SK-N-SH treated with all-trans-retinoic acid at 6 μM for 48 hours (cell line): ENCODE measurements around the gene PDCD1.
"Not testable (repeated sequence)": the region's sequence is repeated elsewhere in the genome, so short reads cannot be mapped to it uniquely, and the experiment has no call there.

ENCODE experiments used
- ATAC-seq: fragments of 200-7000 bp; cut with Tn5 transposase; 3 replicates; pipeline ENCODE4 v1.9.1; 2020; ENCODE audit warnings: mild to moderate bottlenecking, moderate library complexity
- ARNTL ChIP-seq: fragments of 450-650 bp; formaldehyde crosslinking; IDR thresholded peaks from 2 replicates; pipeline ENCODE4 v1.5.0; 2020; ENCODE audit warnings: low read depth, mild to moderate bottlenecking, moderate library complexity, borderline replicate concordance
- BACH2 ChIP-seq: fragments of 250-450 bp; sonication (Bioruptor Pico); IDR thresholded peaks from 2 replicates; pipeline ENCODE4 v1.9.0; 2021; ENCODE audit warnings: mild to moderate bottlenecking, borderline replicate concordance
- CSDC2 ChIP-seq: fragments of 250-450 bp; sonication (Bioruptor Pico); IDR thresholded peaks from 2 replicates; pipeline ENCODE4 v1.5.0; 2020; ENCODE audit warnings: mild to moderate bottlenecking, moderate library complexity
- ESRRG ChIP-seq: fragments of 250-450 bp; sonication (Bioruptor Pico); IDR thresholded peaks from 2 replicates; pipeline ENCODE4 v1.6.1; 2021; ENCODE audit warnings: mild to moderate bottlenecking
- GLIS3 ChIP-seq: fragments of 250-450 bp; sonication (Bioruptor Pico); IDR thresholded peaks from 2 replicates; pipeline ENCODE4 v1.5.0; 2020; ENCODE audit warnings: mild to moderate bottlenecking, moderate library complexity
- ISL1 ChIP-seq: fragments of 250-450 bp; sonication (Bioruptor Pico); IDR thresholded peaks from 2 replicates; pipeline ENCODE4 v2.1.2; 2022; ENCODE audit warnings: mild to moderate bottlenecking, moderate library complexity
- OSR1 ChIP-seq: fragments of 250-450 bp; sonication (Bioruptor Pico); IDR thresholded peaks from 2 replicates; pipeline ENCODE4 v1.8.0; 2022; ENCODE audit warnings: moderate library complexity, mild to moderate bottlenecking, inconsistent platforms
- PPARA ChIP-seq: fragments of 250-450 bp; sonication (Bioruptor Pico); IDR thresholded peaks from 2 replicates; pipeline ENCODE4 v1.5.0; 2020; ENCODE audit warnings: mild to moderate bottlenecking, borderline replicate concordance
- RARB ChIP-seq: fragments of 250-450 bp; sonication (Bioruptor Pico); IDR thresholded peaks from 2 replicates; pipeline ENCODE4 v1.8.0; 2021; ENCODE audit warnings: mild to moderate bottlenecking, moderate library complexity
- TCF4 ChIP-seq: fragments of 250-450 bp; sonication (Bioruptor Pico); IDR thresholded peaks from 2 replicates; pipeline ENCODE4 v1.8.0; 2021; ENCODE audit warnings: mild to moderate bottlenecking, moderate library complexity, borderline replicate concordance
- TOX ChIP-seq: fragments of 250-450 bp; sonication (Bioruptor Pico); IDR thresholded peaks from 2 replicates; pipeline ENCODE4 v1.8.0; 2021; ENCODE audit warnings: mild to moderate bottlenecking, moderate library complexity, borderline replicate concordance
- ZFP3 ChIP-seq: fragments of 250-450 bp; sonication (Bioruptor Pico); IDR thresholded peaks from 2 replicates; pipeline ENCODE4 v1.5.0; 2020; ENCODE audit warnings: mild to moderate bottlenecking, moderate library complexity
- ZFP30 ChIP-seq: fragments of 450-650 bp; formaldehyde crosslinking; IDR thresholded peaks from 2 replicates; pipeline ENCODE4 v1.5.0; 2022; ENCODE audit warnings: mild to moderate bottlenecking, moderate library complexity
- ZNF70 ChIP-seq: fragments of 450-650 bp; formaldehyde crosslinking; IDR thresholded peaks from 2 replicates; pipeline ENCODE4 v1.5.0; 2020; ENCODE audit warnings: mild to moderate bottlenecking, moderate library complexity
- ZNF8 ChIP-seq: fragments of 450-650 bp; formaldehyde crosslinking; IDR thresholded peaks from 2 replicates; pipeline ENCODE4 v1.5.0; 2020; ENCODE audit warnings: mild to moderate bottlenecking, moderate library complexity
- TF ChIP-seq, protein P1 (sequence below): fragments of 250-450 bp; sonication (Bioruptor Pico); IDR thresholded peaks from 2 replicates; pipeline ENCODE4 v1.5.0; 2020; ENCODE audit warnings: mild to moderate bottlenecking, moderate library complexity
- TF ChIP-seq, protein P2 (sequence below): fragments of 250-450 bp; sonication (Bioruptor Pico); IDR thresholded peaks from 2 replicates; pipeline ENCODE4 v1.5.1; 2021; ENCODE audit warnings: mild to moderate bottlenecking, moderate library complexity
- TF ChIP-seq, protein P3 (sequence below): fragments of 250-450 bp; sonication (Bioruptor Pico); IDR thresholded peaks from 2 replicates; pipeline ENCODE4 v1.8.0; 2020; ENCODE audit warnings: mild to moderate bottlenecking, moderate library complexity, borderline replicate concordance
- TF ChIP-seq, protein P4 (sequence below): fragments of 250-450 bp; sonication (Bioruptor Pico); IDR thresholded peaks from 2 replicates; pipeline ENCODE4 v1.5.1; 2020; ENCODE audit warnings: low read depth, mild to moderate bottlenecking, moderate library complexity
- TF ChIP-seq, protein P5 (sequence below): fragments of 250-450 bp; sonication (Bioruptor Pico); IDR thresholded peaks from 2 replicates; pipeline ENCODE4 v1.8.0; 2021; ENCODE audit warnings: low read depth, mild to moderate bottlenecking, moderate library complexity, borderline replicate concordance

Gene PDCD1

DNA sequence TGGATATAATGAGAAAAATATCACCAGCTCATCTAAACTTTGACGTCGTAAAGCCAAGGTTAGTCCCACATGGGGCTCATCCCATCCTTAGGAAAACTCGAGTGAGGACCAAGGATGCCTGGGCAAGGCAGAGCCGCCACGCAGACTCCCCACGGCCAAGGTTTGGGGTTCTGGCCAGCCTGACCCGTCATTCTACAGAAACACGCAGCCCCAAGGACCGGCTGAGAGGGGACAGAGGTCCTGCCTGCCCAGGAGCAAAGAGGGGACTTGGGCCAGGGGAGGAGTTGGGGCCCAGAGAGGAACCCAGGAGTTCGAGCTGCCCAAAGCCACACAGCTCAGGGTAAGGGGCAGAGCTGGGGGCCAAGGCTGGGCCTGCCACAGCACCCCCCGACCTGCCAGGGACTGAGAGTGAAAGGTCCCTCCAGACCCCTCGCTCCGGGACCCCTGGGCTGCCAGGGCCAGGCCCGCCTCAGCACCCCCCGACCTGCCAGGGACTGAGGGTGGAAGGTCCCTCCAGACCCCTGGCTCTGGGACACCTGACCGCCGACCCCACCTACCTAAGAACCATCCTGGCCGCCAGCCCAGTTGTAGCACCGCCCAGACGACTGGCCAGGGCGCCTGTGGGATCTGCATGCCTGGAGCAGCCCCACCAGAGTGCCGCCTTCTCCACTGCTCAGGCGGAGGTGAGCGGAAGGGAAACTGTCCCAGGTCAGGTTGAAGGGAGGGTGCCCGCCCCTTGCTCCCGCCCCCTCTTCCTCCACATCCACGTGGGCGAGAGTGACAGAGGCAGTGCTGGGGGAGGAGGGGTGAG lies at the start of gene PDCD1:
Gene PDCD1 (minus strand): TSS at position 689 of the 811 bp plus-strand sequence. CDS start 56 bp downstream, at position 633.
- TF ChIP-seq TOX (CRISPR knock-in tag) = no peak
- TF ChIP-seq RARB (CRISPR knock-in tag) = no peak
- no peak for TF ChIP-seq ZNF8 (CRISPR knock-in tag)
- TF ChIP-seq OSR1 (CRISPR knock-in tag) = no peak
- TF ChIP-seq TCF4 (CRISPR knock-in tag) = no peak
- TF ChIP-seq, protein P1, sequence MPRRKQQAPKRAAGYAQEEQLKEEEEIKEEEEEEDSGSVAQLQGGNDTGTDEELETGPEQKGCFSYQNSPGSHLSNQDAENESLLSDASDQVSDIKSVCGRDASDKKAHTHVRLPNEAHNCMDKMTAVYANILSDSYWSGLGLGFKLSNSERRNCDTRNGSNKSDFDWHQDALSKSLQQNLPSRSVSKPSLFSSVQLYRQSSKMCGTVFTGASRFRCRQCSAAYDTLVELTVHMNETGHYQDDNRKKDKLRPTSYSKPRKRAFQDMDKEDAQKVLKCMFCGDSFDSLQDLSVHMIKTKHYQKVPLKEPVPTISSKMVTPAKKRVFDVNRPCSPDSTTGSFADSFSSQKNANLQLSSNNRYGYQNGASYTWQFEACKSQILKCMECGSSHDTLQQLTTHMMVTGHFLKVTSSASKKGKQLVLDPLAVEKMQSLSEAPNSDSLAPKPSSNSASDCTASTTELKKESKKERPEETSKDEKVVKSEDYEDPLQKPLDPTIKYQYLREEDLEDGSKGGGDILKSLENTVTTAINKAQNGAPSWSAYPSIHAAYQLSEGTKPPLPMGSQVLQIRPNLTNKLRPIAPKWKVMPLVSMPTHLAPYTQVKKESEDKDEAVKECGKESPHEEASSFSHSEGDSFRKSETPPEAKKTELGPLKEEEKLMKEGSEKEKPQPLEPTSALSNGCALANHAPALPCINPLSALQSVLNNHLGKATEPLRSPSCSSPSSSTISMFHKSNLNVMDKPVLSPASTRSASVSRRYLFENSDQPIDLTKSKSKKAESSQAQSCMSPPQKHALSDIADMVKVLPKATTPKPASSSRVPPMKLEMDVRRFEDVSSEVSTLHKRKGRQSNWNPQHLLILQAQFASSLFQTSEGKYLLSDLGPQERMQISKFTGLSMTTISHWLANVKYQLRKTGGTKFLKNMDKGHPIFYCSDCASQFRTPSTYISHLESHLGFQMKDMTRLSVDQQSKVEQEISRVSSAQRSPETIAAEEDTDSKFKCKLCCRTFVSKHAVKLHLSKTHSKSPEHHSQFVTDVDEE = no peak
- TF ChIP-seq, protein P2, sequence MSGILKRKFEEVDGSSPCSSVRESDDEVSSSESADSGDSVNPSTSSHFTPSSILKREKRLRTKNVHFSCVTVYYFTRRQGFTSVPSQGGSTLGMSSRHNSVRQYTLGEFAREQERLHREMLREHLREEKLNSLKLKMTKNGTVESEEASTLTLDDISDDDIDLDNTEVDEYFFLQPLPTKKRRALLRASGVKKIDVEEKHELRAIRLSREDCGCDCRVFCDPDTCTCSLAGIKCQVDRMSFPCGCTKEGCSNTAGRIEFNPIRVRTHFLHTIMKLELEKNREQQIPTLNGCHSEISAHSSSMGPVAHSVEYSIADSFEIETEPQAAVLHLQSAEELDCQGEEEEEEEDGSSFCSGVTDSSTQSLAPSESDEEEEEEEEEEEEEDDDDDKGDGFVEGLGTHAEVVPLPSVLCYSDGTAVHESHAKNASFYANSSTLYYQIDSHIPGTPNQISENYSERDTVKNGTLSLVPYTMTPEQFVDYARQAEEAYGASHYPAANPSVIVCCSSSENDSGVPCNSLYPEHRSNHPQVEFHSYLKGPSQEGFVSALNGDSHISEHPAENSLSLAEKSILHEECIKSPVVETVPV = no peak
- no peak for TF ChIP-seq ZNF70 (CRISPR knock-in tag)
- TF ChIP-seq, protein P3, sequence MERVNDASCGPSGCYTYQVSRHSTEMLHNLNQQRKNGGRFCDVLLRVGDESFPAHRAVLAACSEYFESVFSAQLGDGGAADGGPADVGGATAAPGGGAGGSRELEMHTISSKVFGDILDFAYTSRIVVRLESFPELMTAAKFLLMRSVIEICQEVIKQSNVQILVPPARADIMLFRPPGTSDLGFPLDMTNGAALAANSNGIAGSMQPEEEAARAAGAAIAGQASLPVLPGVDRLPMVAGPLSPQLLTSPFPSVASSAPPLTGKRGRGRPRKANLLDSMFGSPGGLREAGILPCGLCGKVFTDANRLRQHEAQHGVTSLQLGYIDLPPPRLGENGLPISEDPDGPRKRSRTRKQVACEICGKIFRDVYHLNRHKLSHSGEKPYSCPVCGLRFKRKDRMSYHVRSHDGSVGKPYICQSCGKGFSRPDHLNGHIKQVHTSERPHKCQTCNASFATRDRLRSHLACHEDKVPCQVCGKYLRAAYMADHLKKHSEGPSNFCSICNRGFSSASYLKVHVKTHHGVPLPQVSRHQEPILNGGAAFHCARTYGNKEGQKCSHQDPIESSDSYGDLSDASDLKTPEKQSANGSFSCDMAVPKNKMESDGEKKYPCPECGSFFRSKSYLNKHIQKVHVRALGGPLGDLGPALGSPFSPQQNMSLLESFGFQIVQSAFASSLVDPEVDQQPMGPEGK (CRISPR knock-in tag) = no peak
- no peak for TF ChIP-seq BACH2 (CRISPR knock-in tag)
- no peak for TF ChIP-seq ZFP30 (CRISPR knock-in tag)
- TF ChIP-seq PPARA (CRISPR knock-in tag) = no peak
- no peak for TF ChIP-seq ARNTL (CRISPR knock-in tag)
- TF ChIP-seq CSDC2 (CRISPR knock-in tag) = no peak
- TF ChIP-seq ESRRG (CRISPR knock-in tag) = no peak
- TF ChIP-seq ISL1 (CRISPR knock-in tag) = no peak
- TF ChIP-seq GLIS3 (CRISPR knock-in tag) = no peak
- TF ChIP-seq, protein P4, sequence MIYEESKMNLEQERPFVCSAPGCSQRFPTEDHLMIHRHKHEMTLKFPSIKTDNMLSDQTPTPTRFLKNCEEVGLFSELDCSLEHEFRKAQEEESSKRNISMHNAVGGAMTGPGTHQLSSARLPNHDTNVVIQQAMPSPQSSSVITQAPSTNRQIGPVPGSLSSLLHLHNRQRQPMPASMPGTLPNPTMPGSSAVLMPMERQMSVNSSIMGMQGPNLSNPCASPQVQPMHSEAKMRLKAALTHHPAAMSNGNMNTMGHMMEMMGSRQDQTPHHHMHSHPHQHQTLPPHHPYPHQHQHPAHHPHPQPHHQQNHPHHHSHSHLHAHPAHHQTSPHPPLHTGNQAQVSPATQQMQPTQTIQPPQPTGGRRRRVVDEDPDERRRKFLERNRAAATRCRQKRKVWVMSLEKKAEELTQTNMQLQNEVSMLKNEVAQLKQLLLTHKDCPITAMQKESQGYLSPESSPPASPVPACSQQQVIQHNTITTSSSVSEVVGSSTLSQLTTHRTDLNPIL (CRISPR knock-in tag) = no peak
- TF ChIP-seq, protein P5, sequence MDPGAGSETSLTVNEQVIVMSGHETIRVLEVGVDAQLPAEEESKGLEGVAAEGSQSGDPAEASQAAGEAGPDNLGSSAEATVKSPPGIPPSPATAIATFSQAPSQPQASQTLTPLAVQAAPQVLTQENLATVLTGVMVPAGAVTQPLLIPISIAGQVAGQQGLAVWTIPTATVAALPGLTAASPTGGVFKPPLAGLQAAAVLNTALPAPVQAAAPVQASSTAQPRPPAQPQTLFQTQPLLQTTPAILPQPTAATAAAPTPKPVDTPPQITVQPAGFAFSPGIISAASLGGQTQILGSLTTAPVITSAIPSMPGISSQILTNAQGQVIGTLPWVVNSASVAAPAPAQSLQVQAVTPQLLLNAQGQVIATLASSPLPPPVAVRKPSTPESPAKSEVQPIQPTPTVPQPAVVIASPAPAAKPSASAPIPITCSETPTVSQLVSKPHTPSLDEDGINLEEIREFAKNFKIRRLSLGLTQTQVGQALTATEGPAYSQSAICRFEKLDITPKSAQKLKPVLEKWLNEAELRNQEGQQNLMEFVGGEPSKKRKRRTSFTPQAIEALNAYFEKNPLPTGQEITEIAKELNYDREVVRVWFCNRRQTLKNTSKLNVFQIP = no peak
- TF ChIP-seq, all 23 proteins: peak for 0
- no peak for ATAC-seq

DNA sequence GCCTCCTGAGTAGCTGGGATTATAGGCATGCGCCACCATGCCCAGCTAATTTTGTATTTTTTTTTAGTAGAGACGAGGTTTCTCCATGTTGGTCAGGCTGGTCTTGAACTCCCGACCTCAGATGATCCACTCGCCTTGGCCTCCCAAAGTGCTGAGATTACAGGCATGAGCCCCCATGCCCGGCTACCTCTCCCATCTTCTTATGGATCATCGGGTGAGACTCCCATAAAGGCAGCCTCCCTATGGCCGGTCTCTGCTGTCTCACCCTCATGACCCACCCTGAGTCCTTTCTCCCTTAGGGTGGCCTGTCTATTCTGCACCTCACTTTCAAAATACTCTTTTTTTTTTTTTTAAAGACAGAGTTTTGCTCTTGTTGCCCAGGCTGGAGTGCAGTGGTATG lies 49.1 kb upstream of the PDCD1 start:
- ATAC-seq = not testable (repeated sequence)

DNA sequence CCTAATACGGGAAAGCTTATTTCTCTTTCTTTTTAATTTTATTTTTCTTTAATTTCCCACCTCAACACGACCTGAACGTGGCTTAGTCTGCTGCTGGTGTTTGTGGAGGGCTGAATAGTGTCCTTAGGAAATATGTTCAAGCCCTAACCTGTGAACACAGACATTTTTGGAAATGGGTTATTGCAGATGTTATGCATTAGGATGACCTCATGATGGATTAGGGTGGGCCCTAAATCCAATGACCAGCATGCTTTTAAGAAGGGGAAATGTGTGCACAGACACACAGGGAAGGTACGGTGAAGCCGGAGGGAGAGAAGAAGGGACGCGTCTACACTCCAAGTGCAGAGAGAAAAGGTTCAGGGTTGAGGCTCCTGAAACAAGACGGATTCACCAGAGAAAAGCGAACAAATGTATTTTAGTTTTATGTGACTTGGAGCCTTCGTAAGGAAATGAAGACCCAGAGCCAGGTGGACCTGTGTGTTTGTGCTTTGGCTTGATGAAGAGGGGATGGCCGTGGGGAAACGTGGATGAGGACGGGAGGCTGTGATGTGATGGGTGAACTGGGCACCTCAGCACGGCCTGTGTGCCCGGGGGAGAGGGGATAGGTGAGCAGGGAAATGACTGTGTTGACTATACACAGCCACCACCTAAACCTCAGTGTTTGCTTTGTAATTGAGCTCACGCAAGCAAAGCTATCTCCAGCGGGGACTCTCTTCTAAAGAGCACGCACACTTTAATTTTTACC lies 48.3 kb upstream of the PDCD1 start:
- TF ChIP-seq ZNF8 (CRISPR knock-in tag) (no peak), TCF4 (CRISPR knock-in tag) (no peak), ZFP3 (CRISPR knock-in tag) (no peak)
- ATAC-seq = no peak

DNA sequence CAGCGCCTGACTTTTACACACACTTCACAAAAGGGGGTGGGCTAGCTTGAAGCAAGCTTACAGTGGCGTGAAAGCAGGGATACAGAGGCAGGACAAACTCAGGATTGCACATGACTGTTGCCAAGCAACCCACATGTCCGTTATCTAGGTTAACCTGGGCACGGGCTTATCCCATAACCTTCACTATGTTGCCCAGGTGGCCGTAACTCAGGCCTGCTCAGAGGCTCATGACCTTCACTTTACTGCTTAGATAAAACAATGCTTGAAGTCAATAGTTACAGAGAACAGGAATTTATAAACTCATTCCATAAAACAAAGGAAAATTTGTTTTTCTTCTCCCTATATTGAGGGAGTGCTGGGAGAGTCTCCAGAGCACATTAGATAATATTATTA lies 47.7 kb upstream of the PDCD1 start:
- ATAC-seq = not testable (repeated sequence)
